C4-2B (cell line): Measurements from ENCODE around the gene PEX6.

Experiments
- CTCF ChIP-seq: fragments of 450-650 bp; conservative IDR thresholded peaks from 2 replicates; pipeline ENCODE4 v1.5.1; 2017; ENCODE audit warnings: mild to moderate bottlenecking
- ZFX ChIP-seq: fragments of 450-650 bp; IDR thresholded peaks from 2 replicates; pipeline ENCODE4 v1.6.1; 2017

DNA sequence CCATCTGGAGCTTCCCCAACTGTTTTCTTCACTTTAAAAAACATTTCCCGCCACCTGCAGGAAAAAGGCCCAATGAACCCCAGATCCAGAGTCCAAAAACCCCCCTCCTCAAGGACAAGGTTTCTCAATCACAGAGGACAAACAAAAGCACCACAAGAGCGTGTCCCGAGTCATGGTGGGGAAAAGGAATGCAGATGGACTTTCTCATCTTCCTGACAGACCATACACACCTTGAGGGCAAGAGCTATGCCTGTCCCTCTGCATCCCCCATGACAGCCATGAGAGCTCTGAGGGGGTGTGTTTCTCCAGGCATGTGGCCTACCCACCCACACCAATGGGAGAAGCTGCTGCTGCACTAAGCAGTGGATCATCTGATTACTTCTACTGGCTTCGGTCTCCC, 9.0 kb downstream of the PEX6 start:
- no peak for TF ChIP-seq CTCF
- no peak for TF ChIP-seq ZFX
